ENCODE data around the gene COG2.

Gene COG2

DNA sequence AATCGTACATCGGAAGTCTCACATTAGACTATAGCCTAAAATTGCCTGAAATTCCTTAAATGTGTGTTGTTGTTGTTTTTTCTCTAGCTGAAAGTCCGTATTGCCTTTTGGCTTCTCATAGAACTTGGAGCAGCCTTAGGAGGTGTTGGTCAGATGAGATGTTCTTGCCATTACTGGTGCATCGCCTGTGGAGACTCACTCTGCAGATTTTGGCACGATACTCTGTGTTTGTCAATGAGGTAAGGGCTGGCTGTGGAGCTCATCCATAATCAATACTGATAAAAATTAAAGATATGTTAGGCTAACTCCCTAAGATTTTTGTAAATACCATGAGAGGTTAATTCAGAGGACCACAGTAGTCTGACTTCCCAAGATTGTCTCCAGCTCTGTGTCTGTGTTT is 42.7 kb downstream of the COG2 start:
- ChIA-PET CTCF (no interaction called here), POLR2A (no interaction called here)
- H3K9me3 ChIP-seq (ENCODE audit: control insufficient read depth, insufficient read depth, low read depth, low read length), result no peaks in the 10 kb centered on the region
- H3K4me1 ChIP-seq (ENCODE audit: control insufficient read depth, insufficient read depth, low read length), result peaks cover 13% of the 10 kb centered on the region; the same call in 1 of the 2 replicates
- no peak overlapping the region for H3K4me3 ChIP-seq (ENCODE audit: low read depth, low read length)
- peaks cover 49 to 81% of the 10 kb centered on the region in 2 experiments for H3K36me3 ChIP-seq (ENCODE audit: control insufficient read depth in 2 of 2, insufficient read depth in 1 of 2, low read length in 2 of 2)
- TF ChIP-seq, protein P1, sequence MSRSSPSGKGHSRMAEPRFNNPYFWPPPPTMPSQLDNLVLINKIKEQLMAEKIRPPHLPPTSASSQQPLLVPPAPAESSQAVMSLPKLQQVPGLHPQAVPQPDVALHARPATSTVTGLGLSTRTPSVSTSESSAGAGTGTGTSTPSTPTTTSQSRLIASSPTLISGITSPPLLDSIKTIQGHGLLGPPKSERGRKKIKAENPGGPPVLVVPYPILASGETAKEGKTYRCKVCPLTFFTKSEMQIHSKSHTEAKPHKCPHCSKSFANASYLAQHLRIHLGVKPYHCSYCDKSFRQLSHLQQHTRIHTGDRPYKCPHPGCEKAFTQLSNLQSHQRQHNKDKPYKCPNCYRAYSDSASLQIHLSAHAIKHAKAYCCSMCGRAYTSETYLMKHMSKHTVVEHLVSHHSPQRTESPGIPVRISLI (tag by site-specific recombination; IDR thresholded peaks at IDR 0.05), result no peak
- no peak for TF ChIP-seq ZFP3 (tag by site-specific recombination; IDR thresholded peaks at IDR 0.05; ENCODE audit: low read depth)
- TF ChIP-seq ZNF18 (tag by site-specific recombination; IDR thresholded peaks at IDR 0.05), result no peak
- no peak for TF ChIP-seq ZNF585B (tag by site-specific recombination; IDR thresholded peaks at IDR 0.05)
- TF ChIP-seq ZNF350 (tag by site-specific recombination; IDR thresholded peaks at IDR 0.05), result no peak
- H3K27ac ChIP-seq (ENCODE audit: extremely low read depth, low read depth, low read length), result no peak overlapping the region

DNA sequence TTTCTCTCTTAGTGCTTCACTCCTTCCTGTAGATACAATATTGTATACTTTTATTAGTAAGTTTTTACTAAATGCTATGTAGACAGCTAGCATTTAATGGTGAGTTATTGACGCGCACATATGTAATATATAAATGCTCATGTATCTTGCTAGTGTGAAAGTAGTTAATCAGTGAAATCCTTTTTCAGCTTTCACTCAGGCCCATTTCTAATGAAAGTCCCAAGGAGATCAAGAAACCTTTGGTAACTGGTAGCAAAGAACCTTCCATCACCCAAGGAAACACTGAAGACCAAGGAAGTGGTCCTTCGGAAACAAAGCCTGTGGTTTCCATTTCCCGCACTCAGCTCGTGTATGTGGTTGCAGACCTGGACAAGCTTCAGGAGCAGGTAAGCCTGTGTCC is 44.5 kb downstream of the COG2 start:
- H3K4me3 ChIP-seq (ENCODE audit: low read depth, low read length), result no peak overlapping the region
- CTCF ChIA-PET, result interaction anchor here (0.6 to 1.2 kb wide), 2 partner anchors 11 to 45 kb away, joined by 3 read pairs; no protein-coding TSS in a partner anchor
- peaks cover 54 to 88% of the 10 kb centered on the region in 2 experiments for H3K36me3 ChIP-seq (ENCODE audit: control insufficient read depth in 2 of 2, insufficient read depth in 1 of 2, low read length in 2 of 2)
- H3K4me1 ChIP-seq (ENCODE audit: control insufficient read depth, insufficient read depth, low read length), result peaks cover 4% of the 10 kb centered on the region; the same call in 1 of the 2 replicates
- no peak overlapping the region for H3K27ac ChIP-seq (ENCODE audit: extremely low read depth, low read depth, low read length)
- no peaks in the 10 kb centered on the region for H3K9me3 ChIP-seq (ENCODE audit: control insufficient read depth, insufficient read depth, low read depth, low read length)
- no peak for TF ChIP-seq ZNF558 (tag by site-specific recombination; IDR thresholded peaks at IDR 0.05)
- TF ChIP-seq ZNF140 (tag by site-specific recombination; IDR thresholded peaks at IDR 0.05), result no peak
- TF ChIP-seq ZNF677 (tag by site-specific recombination; IDR thresholded peaks at IDR 0.05), result no peak
- peak; percentile 94 for TF ChIP-seq PRDM1 (tag by site-specific recombination; IDR thresholded peaks at IDR 0.05)
- TF ChIP-seq ZNF473 (tag by site-specific recombination; IDR thresholded peaks at IDR 0.05), result no peak
- TF ChIP-seq BCL11A (tag by site-specific recombination; IDR thresholded peaks at IDR 0.05; ENCODE audit: low read depth), result no peak
- TF ChIP-seq ZIC2 (tag by site-specific recombination; IDR thresholded peaks at IDR 0.05), result no peak
- POLR2A ChIA-PET, result no interaction called here

DNA sequence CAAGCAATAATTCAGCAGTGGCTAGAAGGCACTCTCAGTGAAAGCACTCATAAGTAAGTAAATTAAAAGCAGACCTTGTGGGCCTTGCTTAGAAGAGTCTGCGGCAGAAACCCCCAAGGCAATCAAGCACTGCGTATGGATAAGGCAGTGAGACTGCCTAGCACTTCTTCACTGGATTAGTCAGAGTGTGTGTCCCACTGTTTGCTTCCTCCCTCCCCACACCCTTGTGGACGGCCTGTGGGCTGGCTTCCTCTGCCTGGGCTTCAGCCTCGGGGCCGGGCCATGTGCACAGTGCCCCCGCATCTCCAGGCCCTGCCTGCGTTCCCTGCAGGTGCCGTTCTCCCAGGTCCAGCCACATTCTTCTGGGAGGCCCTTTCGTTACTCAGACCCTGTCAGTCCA is 47.8 kb downstream of the COG2 start:
- TF ChIP-seq ATF2 (tag by site-specific recombination; IDR thresholded peaks at IDR 0.05; ENCODE audit: low read depth) (no peak), ZNF654 (tag by site-specific recombination; IDR thresholded peaks at IDR 0.05; ENCODE audit: low read depth) (no peak), ZNF610 (tag by site-specific recombination; IDR thresholded peaks at IDR 0.05; ENCODE audit: borderline replicate concordance) (no peak)
- TF ChIP-seq, protein P2, sequence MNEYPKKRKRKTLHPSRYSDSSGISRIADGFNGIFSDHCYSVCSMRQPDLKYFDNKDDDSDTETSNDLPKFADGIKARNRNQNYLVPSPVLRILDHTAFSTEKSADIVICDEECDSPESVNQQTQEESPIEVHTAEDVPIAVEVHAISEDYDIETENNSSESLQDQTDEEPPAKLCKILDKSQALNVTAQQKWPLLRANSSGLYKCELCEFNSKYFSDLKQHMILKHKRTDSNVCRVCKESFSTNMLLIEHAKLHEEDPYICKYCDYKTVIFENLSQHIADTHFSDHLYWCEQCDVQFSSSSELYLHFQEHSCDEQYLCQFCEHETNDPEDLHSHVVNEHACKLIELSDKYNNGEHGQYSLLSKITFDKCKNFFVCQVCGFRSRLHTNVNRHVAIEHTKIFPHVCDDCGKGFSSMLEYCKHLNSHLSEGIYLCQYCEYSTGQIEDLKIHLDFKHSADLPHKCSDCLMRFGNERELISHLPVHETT (tag by site-specific recombination; IDR thresholded peaks at IDR 0.05), result no peak
- no peak overlapping the region for H3K27ac ChIP-seq (ENCODE audit: extremely low read depth, low read depth, low read length)
- peaks cover 55 to 85% of the 10 kb centered on the region in 2 experiments for H3K36me3 ChIP-seq (ENCODE audit: control insufficient read depth in 2 of 2, insufficient read depth in 1 of 2, low read length in 2 of 2)
- CTCF ChIA-PET, result interaction anchor here (0.6 kb wide), 1 partner anchor 745 kb away, joined by 3 read pairs; no protein-coding TSS in a partner anchor
- no peak overlapping the region for H3K4me3 ChIP-seq (ENCODE audit: low read depth, low read length)
- H3K9me3 ChIP-seq (ENCODE audit: control insufficient read depth, insufficient read depth, low read depth, low read length), result no peaks in the 10 kb centered on the region
- POLR2A ChIA-PET, result no interaction called here
- H3K4me1 ChIP-seq (ENCODE audit: control insufficient read depth, insufficient read depth, low read length), result no peaks in the 10 kb centered on the region
